GM19238 (cell line): ENCODE data around the gene EED.

ENCODE experiments used
- DNase-seq: peaks from one replicate; pipeline ENCODE4 v3.0.0; 2011; ENCODE audit warnings: low spot score; ENCODE audit not compliant: insufficient read length

Gene EED

GRCh38 chr11:86244522-86245368, at the start of gene EED:
TSS of gene EED (plus strand) at chr11:86244753. CDS start at chr11:86245230, 477 bp downstream.
- peak; percentile 66 for DNase-seq

GRCh38 chr11:86194998-86195397, 49.6 kb upstream of the EED start:
- DNase-seq, result no peak

GRCh38 chr11:86196085-86196696, 48.4 kb upstream of the EED start:
- no peak for DNase-seq

- no peak for DNase-seq
Observed at GRCh38 chr11:86196913-86197312, 47.6 kb upstream of the EED start.

- DNase-seq, result no peak
Observed at GRCh38 chr11:86197448-86197847, 47.1 kb upstream of the EED start.

GRCh38 chr11:86198139-86198538, 46.4 kb upstream of the EED start:
- no peak for DNase-seq

- DNase-seq, result no peak
Observed at GRCh38 chr11:86199354-86199753, 45.2 kb upstream of the EED start.

GRCh38 chr11:86201371-86201884, 43.1 kb upstream of the EED start:
- no peak for DNase-seq

- DNase-seq, result no peak
Observed at GRCh38 chr11:86202013-86202336, 42.6 kb upstream of the EED start.

GRCh38 chr11:86204356-86204755, 40.2 kb upstream of the EED start:
- no peak for DNase-seq

- no peak for DNase-seq
Observed at GRCh38 chr11:86205421-86206336, 38.9 kb upstream of the EED start.

- DNase-seq, result no peak
Observed at GRCh38 chr11:86206337-86206695, 38.2 kb upstream of the EED start.

- no peak for DNase-seq
Observed at GRCh38 chr11:86207413-86207812, 37.1 kb upstream of the EED start.

- no peak for DNase-seq
Observed at GRCh38 chr11:86208572-86208971, 36.0 kb upstream of the EED start.

GRCh38 chr11:86209806-86210657, 34.5 kb upstream of the EED start:
- DNase-seq, result no peak

- no peak for DNase-seq
Observed at GRCh38 chr11:86210898-86211297, 33.7 kb upstream of the EED start.

- no peak for DNase-seq
Observed at GRCh38 chr11:86211619-86212018, 32.9 kb upstream of the EED start.

- no peak for DNase-seq
Observed at GRCh38 chr11:86212019-86212611, 32.4 kb upstream of the EED start.

GRCh38 chr11:86214710-86215109, 29.8 kb upstream of the EED start:
- DNase-seq, result no peak
